HG02943 (cell line): ENCODE measurements around the gene TMEM50A.
A peak's percentile ranks its signal among the peaks of the same experiment; 100 is the strongest.
"Not testable (repeated sequence)": the region's sequence is repeated elsewhere in the genome, so short reads cannot be mapped to it uniquely, and the experiment has no call there.

ENCODE experiments used
- ATAC-seq: cut with Tn5 transposase; IDR thresholded peaks from one replicate; pipeline ENCODE4 v1.9.1; 2021; ENCODE audit warnings: mild to moderate bottlenecking, low read depth, moderate library complexity; ENCODE audit not compliant: unreplicated experiment

Gene TMEM50A

DNA sequence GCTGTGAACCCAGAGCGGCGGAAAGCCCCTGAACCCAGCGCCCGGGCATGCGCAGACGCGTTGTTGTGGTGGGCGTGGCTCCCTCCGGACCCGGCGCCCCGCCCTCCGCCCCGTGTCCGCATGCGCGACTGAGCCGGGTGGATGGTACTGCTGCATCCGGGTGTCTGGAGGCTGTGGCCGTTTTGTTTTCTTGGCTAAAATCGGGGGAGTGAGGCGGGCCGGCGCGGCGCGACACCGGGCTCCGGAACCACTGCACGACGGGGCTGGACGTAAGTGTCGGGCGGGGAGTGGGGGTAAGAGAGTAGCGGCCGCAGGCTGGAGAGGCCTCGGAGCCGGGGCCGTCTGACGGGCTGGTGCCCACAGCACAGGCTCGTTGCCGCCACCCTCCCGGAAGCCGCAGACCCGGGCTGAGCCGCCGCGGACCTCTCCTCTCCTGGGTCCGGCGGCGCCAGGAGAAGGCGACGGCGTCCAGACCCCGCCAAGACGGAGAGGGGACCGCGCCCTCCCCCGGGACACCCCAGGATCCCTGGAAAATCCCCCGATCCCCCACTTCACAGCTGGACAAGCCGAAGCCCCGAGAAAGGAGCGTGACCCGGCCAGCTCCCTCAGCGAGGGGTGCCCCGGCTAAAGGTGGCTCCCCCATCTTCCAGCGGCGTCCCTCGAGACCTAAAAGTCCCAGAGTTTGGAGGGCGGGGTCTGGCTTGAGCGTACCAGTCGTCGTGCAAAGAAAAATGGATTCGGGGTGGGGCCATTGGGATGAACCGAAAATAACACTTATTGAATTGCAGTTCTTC is at the start of gene TMEM50A:
Gene TMEM50A (plus strand): TSS at position 147 of the 794 bp plus-strand sequence. CDS start 2,153 bp downstream, outside the sequence.
- peak; percentile 73 for ATAC-seq

GRCh38 chr1:25288573-25289101 is 49.5 kb upstream of the TMEM50A start:
- ATAC-seq = not testable (repeated sequence)

GRCh38 chr1:25290043-25290442 is 48.1 kb upstream of the TMEM50A start:
- ATAC-seq = not testable (repeated sequence)

GRCh38 chr1:25293426-25293825 is 44.7 kb upstream of the TMEM50A start:
- ATAC-seq = not testable (repeated sequence)

DNA sequence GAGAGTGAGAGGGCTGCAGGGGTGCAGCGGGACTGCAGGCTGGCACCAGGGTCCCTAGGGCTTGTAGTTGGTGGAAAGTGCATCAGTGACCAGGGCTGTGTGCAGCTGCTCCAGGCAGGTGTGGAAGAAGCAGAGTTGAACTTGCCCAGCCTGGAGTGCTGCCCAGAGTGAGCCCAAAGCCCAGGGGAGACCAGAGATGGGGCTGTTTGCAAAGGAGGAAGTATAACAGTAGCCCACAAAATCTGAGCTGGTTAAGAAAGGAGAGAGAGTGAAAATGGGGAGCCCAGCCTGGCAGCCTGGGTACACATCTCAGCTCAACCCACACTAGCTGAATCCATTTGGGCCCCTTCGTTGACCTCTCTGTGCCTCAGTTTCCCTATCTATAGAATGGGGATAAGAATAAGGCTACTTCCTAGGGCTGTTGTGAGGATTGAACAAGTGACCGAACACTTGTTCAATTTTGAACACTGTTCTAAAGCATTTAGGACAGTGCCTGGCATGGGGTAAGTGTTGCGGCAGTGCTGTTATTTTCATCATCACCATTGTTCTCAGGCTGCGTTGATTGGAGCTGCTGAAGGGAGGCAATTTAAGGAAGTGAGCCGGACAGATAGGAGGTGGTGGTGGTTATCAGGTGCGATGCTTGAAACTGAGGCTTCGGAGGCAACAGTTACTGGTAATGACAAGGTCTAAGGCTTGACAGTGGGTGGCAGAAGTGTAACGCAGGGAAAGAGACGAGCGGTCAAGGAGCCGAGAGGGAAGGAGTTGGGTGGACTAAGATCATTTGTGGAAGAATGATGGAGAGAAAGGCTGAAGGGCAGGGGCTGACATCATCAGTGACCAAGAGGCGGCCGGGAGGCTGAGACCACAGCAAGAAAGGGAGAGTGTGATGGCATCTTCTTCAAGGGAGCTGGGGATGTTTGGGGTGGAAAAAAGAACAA is 43.0 kb upstream of the TMEM50A start:
- not testable (repeated sequence) for ATAC-seq

GRCh38 chr1:25296501-25296900 is 41.6 kb upstream of the TMEM50A start:
- ATAC-seq = not testable (repeated sequence)

DNA sequence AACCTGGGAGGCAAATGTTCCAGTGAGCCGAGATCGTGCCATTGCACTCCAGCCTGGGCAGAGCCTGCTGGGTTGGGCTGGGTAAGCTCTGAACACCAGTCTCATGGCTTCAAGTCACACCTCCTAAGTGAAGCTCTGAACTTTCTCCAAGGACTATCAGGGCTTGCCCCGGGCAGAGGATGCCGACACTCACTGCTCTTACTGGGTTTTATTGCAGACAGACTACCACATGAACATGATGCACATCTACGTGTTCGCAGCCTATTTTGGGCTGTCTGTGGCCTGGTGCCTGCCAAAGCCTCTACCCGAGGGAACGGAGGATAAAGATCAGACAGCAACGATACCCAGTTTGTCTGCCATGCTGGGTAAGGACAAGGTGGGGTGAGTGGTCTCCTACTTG is 37.4 kb upstream of the TMEM50A start:
- not testable (repeated sequence) for ATAC-seq

- ATAC-seq = not testable (repeated sequence)
These were observed 35.8 kb upstream of the TMEM50A start for GRCh38 chr1:25302330-25302729.

DNA sequence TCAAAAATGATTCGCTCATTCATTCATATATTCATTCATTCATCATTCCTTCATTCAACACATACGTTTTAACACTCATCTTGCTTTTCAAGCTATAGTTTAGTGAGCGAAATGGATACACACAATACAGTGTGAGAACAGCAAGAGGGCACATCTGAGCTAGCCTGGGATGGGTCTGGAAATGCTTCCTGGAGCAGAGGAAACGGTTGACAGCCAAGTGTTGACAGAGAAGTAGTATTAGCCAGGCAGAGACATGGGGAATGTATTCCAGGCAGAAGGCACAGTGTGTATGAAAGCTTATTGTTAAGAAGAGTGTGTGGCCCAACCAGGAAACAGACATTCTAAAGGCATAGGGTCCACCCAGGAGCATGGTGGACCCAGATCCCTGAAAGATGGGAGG is 33.2 kb upstream of the TMEM50A start:
- not testable (repeated sequence) for ATAC-seq

DNA sequence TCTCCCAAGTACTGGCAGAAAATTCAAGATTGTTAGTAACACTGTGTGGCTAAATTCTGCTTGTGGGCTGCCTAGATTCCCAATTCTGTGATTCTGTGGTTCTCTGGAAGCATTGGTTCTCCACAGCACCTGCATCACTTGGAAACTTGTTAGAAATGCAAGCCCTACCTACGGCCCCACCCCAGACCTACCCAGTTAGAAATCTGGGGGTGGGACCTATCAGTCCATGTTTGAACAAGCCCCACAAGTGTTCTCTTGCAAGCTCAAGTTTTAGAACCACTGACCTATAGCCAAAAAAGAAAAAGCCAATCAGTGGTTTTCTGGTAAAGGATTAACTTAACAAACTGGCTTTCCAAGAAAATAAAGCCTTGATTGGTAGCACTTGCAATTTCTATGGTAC is 30.0 kb upstream of the TMEM50A start:
- ATAC-seq = not testable (repeated sequence)

DNA sequence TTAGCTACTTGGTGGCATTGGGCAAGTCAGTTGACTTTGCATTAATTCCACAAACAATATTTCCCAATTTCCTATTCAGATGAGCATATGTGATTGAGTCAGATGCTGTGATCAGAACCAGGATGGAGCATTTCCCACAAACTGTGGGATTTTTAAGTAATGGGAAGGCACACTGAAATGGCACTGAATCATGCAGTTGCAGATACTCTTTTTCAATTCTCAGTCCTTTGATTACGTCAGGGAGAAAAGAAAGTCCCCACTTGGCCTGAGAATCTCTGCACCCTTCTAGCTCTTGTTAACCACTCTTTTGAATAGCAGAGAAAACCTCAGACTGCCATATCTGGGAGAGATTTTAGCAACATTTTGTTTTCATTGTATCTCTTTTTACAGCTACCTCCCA is 29.0 kb upstream of the TMEM50A start:
- not testable (repeated sequence) for ATAC-seq

DNA sequence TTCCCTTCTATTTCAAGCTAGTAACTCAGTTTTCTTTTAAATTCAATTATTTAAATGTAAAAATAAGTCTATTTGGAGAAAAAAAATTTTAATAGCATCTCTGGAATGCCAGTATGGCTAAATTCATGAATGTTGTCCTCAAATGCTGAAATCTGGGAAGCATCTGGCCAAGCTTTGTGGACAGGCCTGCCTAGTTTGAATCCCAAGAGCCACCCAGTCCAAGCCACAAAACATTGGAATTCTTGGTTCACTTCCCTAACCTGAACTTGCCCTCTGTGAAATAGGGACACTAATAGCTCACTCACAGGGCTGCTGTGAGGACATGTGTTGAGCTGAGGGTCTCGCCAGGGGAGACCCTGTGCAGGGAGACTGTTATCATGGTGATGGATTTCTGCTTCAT is 28.6 kb upstream of the TMEM50A start:
- not testable (repeated sequence) for ATAC-seq

- not testable (repeated sequence) for ATAC-seq
These were observed 25.2 kb upstream of the TMEM50A start for GRCh38 chr1:25312806-25313470.

DNA sequence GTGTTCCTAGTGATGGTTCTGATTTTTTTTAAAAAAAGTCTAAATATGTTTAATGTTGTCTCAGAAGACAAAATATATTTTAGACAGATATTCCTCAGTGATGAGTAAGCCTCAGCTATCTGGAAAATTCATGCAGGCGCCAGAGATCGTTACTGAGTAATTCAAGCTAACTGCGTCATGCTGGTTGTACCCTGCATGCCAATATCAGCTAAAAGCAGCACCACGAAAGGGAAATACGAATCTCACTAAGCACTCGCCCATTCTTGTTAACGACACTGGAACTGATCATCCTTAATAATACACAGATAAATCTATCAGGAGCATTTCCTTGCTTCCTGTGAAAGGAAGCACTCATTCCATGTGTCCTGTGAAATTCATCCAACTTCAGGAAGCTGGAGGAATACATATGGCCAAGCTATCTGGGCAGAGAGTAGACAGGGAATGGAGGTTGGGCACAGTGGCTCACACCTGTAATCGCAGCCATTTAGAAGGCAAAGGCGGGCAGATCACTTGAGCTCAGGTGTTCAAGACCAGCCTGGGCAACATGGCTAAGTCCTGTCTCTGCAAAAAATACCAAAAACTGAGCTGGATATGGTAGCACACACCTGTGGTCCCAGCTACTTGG is 17.7 kb upstream of the TMEM50A start:
- not testable (repeated sequence) for ATAC-seq

- ATAC-seq = not testable (repeated sequence)
These were observed 16.0 kb upstream of the TMEM50A start for GRCh38 chr1:25322127-25322526.

DNA sequence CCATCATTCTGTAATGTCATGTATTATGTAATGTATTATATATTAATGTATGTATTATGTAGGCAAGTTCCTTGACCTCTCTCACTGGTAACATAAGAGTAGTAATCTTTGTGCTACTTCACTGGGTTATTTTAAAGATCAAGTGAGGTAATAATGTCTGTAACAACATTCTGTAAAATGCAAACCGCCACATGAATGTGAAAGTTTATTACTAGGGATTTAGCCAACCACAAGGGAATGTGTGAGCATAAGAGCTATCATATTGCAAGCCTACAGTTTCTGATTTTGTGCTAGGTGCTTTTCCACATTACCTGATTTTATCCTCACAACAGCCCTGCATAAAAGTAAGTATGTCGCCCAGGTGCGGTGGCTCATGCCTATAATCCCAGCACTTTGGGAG is 13.7 kb upstream of the TMEM50A start:
- ATAC-seq = not testable (repeated sequence)

DNA sequence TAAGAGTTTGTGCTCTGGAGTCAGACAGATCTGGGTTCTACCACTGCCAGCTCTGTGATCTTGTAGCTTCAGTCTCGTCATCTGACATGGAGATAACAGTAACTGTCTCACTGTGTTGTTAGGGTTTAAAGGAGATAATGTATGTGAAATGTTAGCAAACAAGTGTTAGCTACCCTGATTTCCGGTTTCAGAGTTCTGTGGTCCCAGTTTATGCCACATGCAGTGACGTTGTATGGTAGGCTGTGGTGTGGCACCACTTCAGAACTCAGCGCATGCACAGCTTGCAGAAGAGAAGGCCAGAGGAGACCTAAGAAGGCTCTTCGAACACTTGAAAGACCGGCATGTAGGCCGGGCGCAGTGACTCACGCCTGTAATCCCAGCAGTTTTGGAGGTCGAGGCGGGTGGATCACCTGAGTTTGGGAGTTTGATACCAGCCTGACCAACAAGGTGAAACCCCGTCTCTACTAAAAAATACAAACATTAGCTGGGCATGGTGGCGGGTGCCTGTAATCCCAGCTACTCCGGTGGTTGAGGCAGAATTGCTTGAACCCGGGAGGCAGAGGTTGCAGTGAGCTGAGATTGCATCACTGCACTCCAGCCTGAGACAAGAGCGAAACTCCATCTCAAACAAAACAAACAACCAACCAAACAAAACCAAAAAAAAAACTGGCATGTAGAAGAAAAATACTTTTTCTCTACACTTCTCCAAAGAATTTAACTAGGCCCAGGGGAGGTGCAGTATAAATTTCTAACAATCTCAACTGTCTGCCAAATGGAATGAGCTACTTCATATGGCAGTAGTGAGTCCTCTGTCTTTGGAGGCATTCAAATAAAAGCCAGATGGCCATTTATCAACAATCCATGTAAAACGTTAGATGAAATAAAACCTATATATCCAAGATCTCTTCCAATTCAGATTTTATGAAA is 10.0 kb upstream of the TMEM50A start:
- not testable (repeated sequence) for ATAC-seq

DNA sequence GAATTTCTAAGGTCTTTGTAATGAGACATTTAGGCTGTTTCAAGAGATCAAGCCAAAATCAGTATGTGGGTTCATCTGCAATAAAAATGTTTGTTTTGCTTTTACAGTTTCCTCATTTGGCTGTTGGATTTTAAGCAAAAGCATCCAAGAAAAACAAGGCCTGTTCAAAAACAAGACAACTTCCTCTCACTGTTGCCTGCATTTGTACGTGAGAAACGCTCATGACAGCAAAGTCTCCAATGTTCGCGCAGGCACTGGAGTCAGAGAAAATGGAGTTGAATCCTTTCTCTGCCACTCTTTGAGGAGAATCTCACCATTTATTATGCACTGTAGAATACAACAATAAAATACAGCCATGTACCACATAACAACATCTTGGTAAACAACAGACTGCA is 9.3 kb upstream of the TMEM50A start:
- ATAC-seq = not testable (repeated sequence)

- not testable (repeated sequence) for ATAC-seq
These were observed 8.8 kb upstream of the TMEM50A start for GRCh38 chr1:25329336-25329735.
